HEK293 (cell line): Measurements from ENCODE around the gene KCNJ6.

Source experiments
- CTCF ChIA-PET: fragments of 350-600 bp; formaldehyde crosslinking; extraction: SDS; loops from one replicate; lab custom pipeline; 2021; ENCODE audit warnings: antibody characterized with exemption; lab: Yijun Ruan, JAX
- POLR2A ChIA-PET: fragments of 300-600 bp; formaldehyde crosslinking; extraction: SDS; loops from one replicate; lab custom pipeline; 2020; ENCODE audit warnings: antibody characterized with exemption, inconsistent platforms; lab: Yijun Ruan, JAX
- H3K27ac ChIP-seq: fragments of 200-500 bp; sonication (Bioruptor generic); 2 replicates; pipeline ENCODE4 v1.5.1; 2014; ENCODE audit warnings: low read depth, low read length, control low read depth, inconsistent platforms; ENCODE audit errors: extremely low read depth
- H3K36me3 ChIP-seq, 2 experiments: fragments of 200-500 bp in 1 of 2; sonication (Bioruptor generic) in 1 of 2; 1 replicate in 1 of 2; 2 replicates in 1 of 2; pipeline ENCODE4 v1.5.1; 2014 to 2017; ENCODE audit warnings: inconsistent platforms in 2 of 2, low read length in 2 of 2; ENCODE audit not compliant: control insufficient read depth in 2 of 2, insufficient read depth in 1 of 2
- H3K4me1 ChIP-seq: fragments of 200-500 bp; sonication (Bioruptor generic); 2 replicates; pipeline ENCODE4 v1.5.1; 2014; ENCODE audit warnings: mild to moderate bottlenecking, low read length, inconsistent platforms; ENCODE audit not compliant: control insufficient read depth, insufficient read depth
- H3K4me3 ChIP-seq: 2 replicates; pipeline ENCODE4 v1.5.1; 2011; ENCODE audit warnings: low read depth, mild to moderate bottlenecking, control low read depth, low read length, moderate library complexity
- H3K9me3 ChIP-seq: fragments of 200-500 bp; sonication (Bioruptor generic); 2 replicates; pipeline ENCODE4 v1.5.1; 2014; ENCODE audit warnings: low read depth, low read length, inconsistent platforms; ENCODE audit not compliant: control insufficient read depth, insufficient read depth
- IKZF3 ChIP-seq: fragments of 450-650 bp; IDR thresholded peaks from 2 replicates; pipeline ENCODE4 v1.5.0; 2018; ENCODE audit warnings: missing biosample characterization, mild to moderate bottlenecking, missing genetic modification characterization, moderate library complexity
- KLF1 ChIP-seq: fragments of 450-650 bp; formaldehyde crosslinking; IDR thresholded peaks from 2 replicates; pipeline ENCODE4 v1.5.1; 2016; ENCODE audit warnings: missing biosample characterization, missing genetic modification characterization
- KLF7 ChIP-seq: fragments of 450-650 bp; formaldehyde crosslinking; IDR thresholded peaks from 2 replicates; pipeline ENCODE4 v1.5.1; 2016; ENCODE audit warnings: missing biosample characterization, missing genetic modification characterization, borderline replicate concordance
- SP2 ChIP-seq: fragments of 450-650 bp; formaldehyde crosslinking; IDR thresholded peaks from 2 replicates; pipeline ENCODE4 v1.5.1; 2016; ENCODE audit warnings: missing biosample characterization, missing genetic modification characterization
- SP3 ChIP-seq: fragments of 450-650 bp; formaldehyde crosslinking; IDR thresholded peaks from 2 replicates; pipeline ENCODE4 v1.5.1; 2016; ENCODE audit warnings: missing biosample characterization, missing genetic modification characterization
- ZBTB1 ChIP-seq: fragments of 450-650 bp; formaldehyde crosslinking; IDR thresholded peaks from 2 replicates; pipeline ENCODE4 v1.5.1; 2016; ENCODE audit warnings: missing biosample characterization, missing genetic modification characterization
- ZNF132 ChIP-seq: fragments of 450-650 bp; formaldehyde crosslinking; IDR thresholded peaks from 2 replicates; pipeline ENCODE4 v1.5.1; 2017; ENCODE audit warnings: missing biosample characterization, missing genetic modification characterization, borderline replicate concordance
- ZNF133 ChIP-seq: fragments of 450-650 bp; formaldehyde crosslinking; IDR thresholded peaks from 2 replicates; pipeline ENCODE4 v1.5.1; 2016; ENCODE audit warnings: missing biosample characterization, missing genetic modification characterization
- ZNF138 ChIP-seq: fragments of 450-650 bp; formaldehyde crosslinking; IDR thresholded peaks from 2 replicates; pipeline ENCODE4 v1.5.1; 2016; ENCODE audit warnings: missing biosample characterization, missing genetic modification characterization, borderline replicate concordance
- ZNF2 ChIP-seq: fragments of 450-650 bp; formaldehyde crosslinking; IDR thresholded peaks from 2 replicates; pipeline ENCODE4 v1.5.1; 2016; ENCODE audit warnings: missing biosample characterization, missing genetic modification characterization
- ZNF24 ChIP-seq: fragments of 450-650 bp; formaldehyde crosslinking; IDR thresholded peaks from 2 replicates; pipeline ENCODE4 v1.5.1; 2016; ENCODE audit warnings: missing biosample characterization, missing genetic modification characterization
- ZNF292 ChIP-seq: fragments of 450-650 bp; formaldehyde crosslinking; IDR thresholded peaks from 2 replicates; pipeline ENCODE4 v1.5.1; 2016; ENCODE audit warnings: low read depth, missing biosample characterization, missing genetic modification characterization, borderline replicate concordance
- ZNF37A ChIP-seq: fragments of 450-650 bp; IDR thresholded peaks from 2 replicates; pipeline ENCODE4 v1.5.1; 2018; ENCODE audit warnings: missing biosample characterization, missing genetic modification characterization
- ZNF48 ChIP-seq: fragments of 450-650 bp; formaldehyde crosslinking; IDR thresholded peaks from 2 replicates; pipeline ENCODE4 v1.5.1; 2016; ENCODE audit warnings: missing biosample characterization, missing genetic modification characterization
- ZNF544 ChIP-seq: fragments of 450-650 bp; formaldehyde crosslinking; IDR thresholded peaks from 2 replicates; pipeline ENCODE4 v1.5.0; 2017; ENCODE audit warnings: missing biosample characterization, missing genetic modification characterization
- ZNF558 ChIP-seq: fragments of 450-650 bp; formaldehyde crosslinking; IDR thresholded peaks from 2 replicates; pipeline ENCODE4 v1.5.1; 2016; ENCODE audit warnings: missing biosample characterization, missing genetic modification characterization
- ZNF629 ChIP-seq: fragments of 450-650 bp; formaldehyde crosslinking; IDR thresholded peaks from 2 replicates; pipeline ENCODE4 v1.5.1; 2017; ENCODE audit warnings: missing biosample characterization, missing genetic modification characterization
- ZNF658 ChIP-seq: fragments of 450-650 bp; formaldehyde crosslinking; IDR thresholded peaks from 2 replicates; pipeline ENCODE4; 2016; ENCODE audit warnings: missing biosample characterization, missing genetic modification characterization
- ZNF701 ChIP-seq: fragments of 450-650 bp; formaldehyde crosslinking; IDR thresholded peaks from 2 replicates; pipeline ENCODE4 v1.5.1; 2016; ENCODE audit warnings: missing biosample characterization, missing genetic modification characterization
- ZNF76 ChIP-seq: fragments of 450-650 bp; formaldehyde crosslinking; IDR thresholded peaks from 2 replicates; pipeline ENCODE4; 2016; ENCODE audit warnings: low read depth, missing biosample characterization, missing genetic modification characterization, borderline replicate concordance
- ZNF768 ChIP-seq: fragments of 450-650 bp; formaldehyde crosslinking; IDR thresholded peaks from 2 replicates; pipeline ENCODE4 v1.5.1; 2018; ENCODE audit warnings: missing biosample characterization, mild to moderate bottlenecking, missing genetic modification characterization
- TF ChIP-seq, protein P1 (sequence below): fragments of 450-650 bp; formaldehyde crosslinking; IDR thresholded peaks from 2 replicates; pipeline ENCODE4 v1.5.1; 2016; ENCODE audit warnings: missing biosample characterization, missing genetic modification characterization
- TF ChIP-seq, protein P2 (sequence below): fragments of 450-650 bp; formaldehyde crosslinking; IDR thresholded peaks from 2 replicates; pipeline ENCODE4 v1.5.1; 2016; ENCODE audit warnings: missing biosample characterization, missing genetic modification characterization, low read depth

The KCNJ6 gene

DNA sequence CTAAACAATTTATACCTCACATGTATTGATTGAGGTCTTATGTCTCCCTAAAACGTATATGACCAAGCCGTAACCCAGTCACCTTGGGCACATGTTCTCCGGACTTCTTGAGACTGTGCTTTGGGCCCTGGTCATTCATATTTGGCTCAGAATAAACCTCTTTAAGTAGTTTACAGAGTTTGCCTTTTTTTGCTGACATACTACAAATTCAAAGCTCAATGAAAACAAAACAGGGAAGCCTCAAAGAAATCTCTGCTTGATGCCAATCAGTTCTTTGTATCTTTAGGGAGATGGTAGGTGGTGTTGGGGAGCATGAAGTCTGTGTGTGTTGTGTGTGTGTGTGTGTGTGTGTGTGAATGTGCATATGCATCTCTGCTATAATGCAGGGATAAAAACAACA is 247.0 kb downstream of the KCNJ6 start:
- H3K36me3 ChIP-seq: no peaks in the 10 kb centered on the region
- H3K9me3 ChIP-seq: no peaks in the 10 kb centered on the region
- no peaks in the 10 kb centered on the region for H3K4me1 ChIP-seq
- no peak for TF ChIP-seq ZNF133 (tag by site-specific recombination)
- TF ChIP-seq ZNF48 (tag by site-specific recombination): no peak
- TF ChIP-seq ZNF558 (tag by site-specific recombination): no peak
- no peak for TF ChIP-seq ZNF768 (tag by site-specific recombination)
- TF ChIP-seq IKZF3 (tag by site-specific recombination): no peak
- TF ChIP-seq ZNF76 (tag by site-specific recombination): no peak
- TF ChIP-seq, protein P1, sequence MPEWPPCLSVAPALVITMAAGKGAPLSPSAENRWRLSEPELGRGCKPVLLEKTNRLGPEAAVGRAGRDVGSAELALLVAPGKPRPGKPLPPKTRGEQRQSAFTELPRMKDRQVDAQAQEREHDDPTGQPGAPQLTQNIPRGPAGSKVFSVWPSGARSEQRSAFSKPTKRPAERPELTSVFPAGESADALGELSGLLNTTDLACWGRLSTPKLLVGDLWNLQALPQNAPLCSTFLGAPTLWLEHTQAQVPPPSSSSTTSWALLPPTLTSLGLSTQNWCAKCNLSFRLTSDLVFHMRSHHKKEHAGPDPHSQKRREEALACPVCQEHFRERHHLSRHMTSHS (tag by site-specific recombination): no peak
- TF ChIP-seq ZNF629 (tag by site-specific recombination): no peak
- TF ChIP-seq SP2 (tag by site-specific recombination): no peak
- no peak for TF ChIP-seq ZNF2 (tag by site-specific recombination)
- TF ChIP-seq KLF1 (tag by site-specific recombination): no peak
- no peak for TF ChIP-seq ZNF701 (tag by site-specific recombination)
- TF ChIP-seq ZNF24 (tag by site-specific recombination): no peak
- no peak for TF ChIP-seq ZNF37A (tag by site-specific recombination)
- TF ChIP-seq ZNF292: no peak
- TF ChIP-seq ZBTB1 (tag by site-specific recombination): no peak
- no peak for TF ChIP-seq ZNF132 (tag by site-specific recombination)
- no peak for TF ChIP-seq SP3 (tag by site-specific recombination)
- ChIA-PET POLR2A (no interaction called here), CTCF (interaction anchor here (0.6 kb wide), 1 partner anchor 855 kb away, joined by 3 read pairs; no protein-coding TSS in a partner anchor)
- no peak overlapping the region for H3K27ac ChIP-seq
- H3K4me3 ChIP-seq: no peak overlapping the region

DNA sequence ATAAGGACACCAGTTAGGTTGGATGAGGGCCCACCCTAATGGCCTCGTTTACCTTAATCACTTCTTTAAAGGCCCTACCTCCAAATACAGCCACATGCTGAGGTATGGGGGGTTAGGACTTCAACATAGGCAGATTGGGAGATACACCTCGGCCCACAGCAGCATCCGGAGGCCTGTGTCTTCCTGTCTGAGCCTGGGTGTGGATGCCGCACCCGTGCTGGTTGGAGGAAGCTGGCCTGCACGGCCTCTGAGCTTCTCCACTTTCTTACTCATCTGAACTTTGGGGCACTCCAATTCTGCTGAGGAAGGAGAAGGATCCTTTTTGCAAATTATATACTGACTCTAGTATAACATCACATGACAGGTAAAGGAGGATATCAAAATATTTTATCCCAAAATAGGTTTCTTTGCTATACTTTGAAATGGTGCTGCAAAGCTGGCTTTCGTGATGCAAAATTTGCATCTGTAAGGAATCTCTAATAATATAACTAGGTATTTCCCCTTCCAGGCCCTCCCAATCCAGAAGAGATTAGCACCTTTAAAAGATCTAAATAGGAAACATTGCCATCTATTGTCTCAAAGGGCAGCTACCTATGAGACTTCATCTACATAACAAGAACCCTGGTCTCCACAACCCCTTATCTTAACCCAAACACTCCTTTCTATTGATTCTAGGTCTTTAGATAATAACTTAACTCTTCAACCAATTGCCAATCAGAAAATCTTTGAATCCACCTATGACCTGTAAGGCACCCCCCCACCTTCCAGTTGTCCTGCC is 247.6 kb downstream of the KCNJ6 start:
- TF ChIP-seq, protein P2, sequence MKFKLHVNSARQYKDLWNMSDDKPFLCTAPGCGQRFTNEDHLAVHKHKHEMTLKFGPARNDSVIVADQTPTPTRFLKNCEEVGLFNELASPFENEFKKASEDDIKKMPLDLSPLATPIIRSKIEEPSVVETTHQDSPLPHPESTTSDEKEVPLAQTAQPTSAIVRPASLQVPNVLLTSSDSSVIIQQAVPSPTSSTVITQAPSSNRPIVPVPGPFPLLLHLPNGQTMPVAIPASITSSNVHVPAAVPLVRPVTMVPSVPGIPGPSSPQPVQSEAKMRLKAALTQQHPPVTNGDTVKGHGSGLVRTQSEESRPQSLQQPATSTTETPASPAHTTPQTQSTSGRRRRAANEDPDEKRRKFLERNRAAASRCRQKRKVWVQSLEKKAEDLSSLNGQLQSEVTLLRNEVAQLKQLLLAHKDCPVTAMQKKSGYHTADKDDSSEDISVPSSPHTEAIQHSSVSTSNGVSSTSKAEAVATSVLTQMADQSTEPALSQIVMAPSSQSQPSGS (tag by site-specific recombination): no peak
- no peak for TF ChIP-seq KLF7 (tag by site-specific recombination)
- no peak for TF ChIP-seq ZNF138 (tag by site-specific recombination)
- TF ChIP-seq, all 188 proteins: peak for 0
- CTCF ChIA-PET: interaction anchor here (0.5 kb wide), 1 partner anchor 179 kb away, joined by 4 read pairs; no protein-coding TSS in a partner anchor
- Histone ChIP-seq H3K4me3 (no peak overlapping the region), H3K4me1 (no peaks in the 10 kb centered on the region), H3K36me3 (no peaks in the 10 kb centered on the region), H3K27ac (no peak overlapping the region), H3K9me3 (no peaks in the 10 kb centered on the region)
- POLR2A ChIA-PET: no interaction called here

DNA sequence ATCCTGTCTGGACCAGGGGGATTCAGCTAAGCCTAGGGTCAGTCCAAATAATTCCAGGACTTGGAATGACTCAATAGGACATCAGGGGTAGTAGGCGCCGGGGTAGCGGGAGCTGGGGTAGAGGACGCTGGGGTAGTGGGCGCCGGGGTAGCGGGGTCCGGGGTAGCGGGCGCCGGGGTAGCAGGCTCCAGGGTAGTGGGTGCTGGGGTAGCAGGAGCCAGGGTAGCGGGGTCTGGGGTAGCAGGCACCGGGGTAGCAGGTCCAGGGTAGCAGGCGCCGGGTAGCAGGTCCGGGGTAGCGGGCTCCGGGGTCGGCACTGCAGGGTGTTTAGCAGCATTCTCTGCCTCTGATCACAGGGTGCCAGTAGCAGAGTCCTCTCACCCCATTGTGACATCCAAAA is 248.9 kb downstream of the KCNJ6 start:
- no peaks in the 10 kb centered on the region for H3K36me3 ChIP-seq
- TF ChIP-seq ZNF544 (tag by site-specific recombination): no peak
- no peak for TF ChIP-seq ZNF658 (tag by site-specific recombination)
- ChIA-PET CTCF (no interaction called here), POLR2A (no interaction called here)
- H3K27ac ChIP-seq: no peak overlapping the region
- no peak overlapping the region for H3K4me3 ChIP-seq
- no peaks in the 10 kb centered on the region for H3K9me3 ChIP-seq
- no peaks in the 10 kb centered on the region for H3K4me1 ChIP-seq
